CD14-positive monocyte (primary cell): Measurements from ENCODE around the gene CYP19A1. TPM values are rescaled to one million over a fixed set of nuclear protein-coding genes. Genes with fewer than 3 reads are reported as not detected.

ENCODE experiments used
- DNase-seq, 3 donors: peaks; one replicate each; pipeline ENCODE4 v3.0.0-alpha.2; 2011 to 2022
- H2AFZ ChIP-seq: 2 replicates; pipeline ENCODE4 v1.6.0; 2012; ENCODE audit warnings: mild to moderate bottlenecking, low read depth, low read length, inconsistent platforms; ENCODE audit not compliant: insufficient read depth, poor library complexity, severe bottlenecking
- H3K27ac ChIP-seq, 2 donors: 1 replicate in 1 of 2; 2 replicates in 1 of 2; pipeline ENCODE4 v1.5.1; 2012 to 2013; ENCODE audit warnings: low read length in 2 of 2, control low read depth in 1 of 2, inconsistent platforms in 1 of 2, low read depth in 1 of 2, mild to moderate bottlenecking in 1 of 2
- H3K27me3 ChIP-seq, 2 donors: one replicate each; pipeline versions ENCODE4 v1.6.0 to v1.6.1; 2011 to 2013; ENCODE audit warnings: low read length in 2 of 2; ENCODE audit not compliant: control insufficient read depth in 2 of 2, insufficient read depth in 2 of 2
- H3K36me3 ChIP-seq, 2 donors: replicated peaks in 1 of 2; 1 replicate in 1 of 2; 2 replicates in 1 of 2; pipeline versions ENCODE4 v1.5.1 to v1.6.1; 2012 to 2013; ENCODE audit warnings: low read length in 2 of 2, control low read depth in 1 of 2, inconsistent platforms in 1 of 2, mild to moderate bottlenecking in 1 of 2; ENCODE audit not compliant: insufficient read depth in 2 of 2, control insufficient read depth in 1 of 2
- H3K4me1 ChIP-seq, 2 donors: 1 replicate in 1 of 2; 2 replicates in 1 of 2; pipeline versions ENCODE4 v1.5.1 to v1.6.1; 2012 to 2013; ENCODE audit warnings: low read length in 2 of 2, control low read depth in 1 of 2, inconsistent platforms in 1 of 2, mild to moderate bottlenecking in 1 of 2, moderate library complexity in 1 of 2; ENCODE audit not compliant: insufficient read depth in 2 of 2, control insufficient read depth in 1 of 2
- H3K4me2 ChIP-seq: replicated peaks from 2 replicates; pipeline ENCODE3; 2012; ENCODE audit warnings: low read length, moderate library complexity, mild to moderate bottlenecking; ENCODE audit not compliant: poor library complexity, severe bottlenecking; ENCODE audit errors: extremely low read depth
- H3K4me3 ChIP-seq, 3 experiments: fragments of 200-600 bp in 1 of 3; sonication (generic) in 1 of 3; replicated peaks in 1 of 3; 1 replicate in 2 of 3; 2 replicates in 1 of 3; pipeline ENCODE4 v1.5.1; 2011 to 2013; ENCODE audit warnings: low read length in 3 of 3, mild to moderate bottlenecking in 3 of 3, control low read depth in 2 of 3, low read depth in 2 of 3, inconsistent platforms in 1 of 3, moderate library complexity in 1 of 3
- H3K79me2 ChIP-seq: 2 replicates; pipeline ENCODE4 v1.6.0; 2012; ENCODE audit warnings: mild to moderate bottlenecking, control low read depth, inconsistent platforms, low read length, moderate library complexity; ENCODE audit not compliant: insufficient read depth
- H3K9ac ChIP-seq: 2 replicates; pipeline ENCODE4 v1.6.0; 2017; ENCODE audit warnings: low read length, mild to moderate bottlenecking; ENCODE audit not compliant: insufficient read depth, poor library complexity, severe bottlenecking
- H3K9me3 ChIP-seq, 2 donors: replicated peaks in 1 of 2; 1 replicate in 1 of 2; 2 replicates in 1 of 2; pipeline versions ENCODE4 v1.5.1 to v1.6.1; 2012 to 2013; ENCODE audit warnings: low read length in 2 of 2, control low read depth in 1 of 2; ENCODE audit not compliant: control insufficient read depth in 1 of 2, insufficient read depth in 1 of 2
- H4K20me1 ChIP-seq: 2 replicates; pipeline ENCODE4 v1.6.0; 2012; ENCODE audit warnings: mild to moderate bottlenecking, low read length, control low read depth, moderate library complexity; ENCODE audit not compliant: insufficient read depth
- H3K27ac Mint-ChIP-seq, 7 donors: one replicate each; pipeline ENCODE4 v1.8.0; 2020; ENCODE audit warnings: mild to moderate bottlenecking in 7 of 7, mixed read lengths in 7 of 7, moderate library complexity in 6 of 7, inconsistent platforms in 2 of 7
- H3K27me3 Mint-ChIP-seq, 3 donors: one replicate each; pipeline ENCODE4 v1.8.0; 2021 to 2022; ENCODE audit warnings: low read depth in 3 of 3, mild to moderate bottlenecking in 3 of 3, mixed read lengths in 3 of 3, moderate library complexity in 3 of 3, inconsistent platforms in 1 of 3
- H3K36me3 Mint-ChIP-seq, 2 donors: one replicate each; pipeline ENCODE4 v1.8.0; 2020; ENCODE audit warnings: mixed read lengths in 2 of 2, inconsistent platforms in 1 of 2, mild to moderate bottlenecking in 1 of 2
- H3K4me1 Mint-ChIP-seq: one replicate; pipeline ENCODE4 v1.8.0; 2020; ENCODE audit warnings: mild to moderate bottlenecking, mixed read lengths
- H3K4me3 Mint-ChIP-seq, 2 donors: one replicate each; pipeline ENCODE4 v1.8.0; 2020; ENCODE audit warnings: mild to moderate bottlenecking in 2 of 2, mixed read lengths in 2 of 2, moderate library complexity in 1 of 2
- H3K9me3 Mint-ChIP-seq, 7 donors: one replicate each; pipeline ENCODE4 v1.8.0; 2020 to 2022; ENCODE audit warnings: mixed read lengths in 7 of 7, mild to moderate bottlenecking in 6 of 7, moderate library complexity in 6 of 7, inconsistent platforms in 2 of 7
- WGBS: methylation state at CpG from one replicate; pipeline ENCODE4 v1.1.5; 2013; ENCODE audit warnings: missing lambda C conversion rate; ENCODE audit not compliant: insufficient coverage; 5-methylcytosine and 5-hydroxymethylcytosine counted together
- intact Hi-C, 2 donors: fragments of 100-400 bp; cut with micrococcal nuclease; formaldehyde crosslinking; loops; one replicate each; pipeline versions ENCODE4 v1.15.0 to v1.15.1; 2023
- polyA plus RNA-seq, 3 donors: library from polyadenylated mRNA; depleted of rRNA in 1 of 3; unstranded in 2 of 3; stranded (reverse) in 1 of 3; fragments of 300-500 nt in 2 of 3; fragments of >200 nt in 1 of 3; fragmentation: Illumina TruSeq in 2 of 3; gene quantifications; 1 replicate in 2 of 3; 2 replicates in 1 of 3; pipeline ENCODE4 v1.2.3, GENCODE V29; 2012 to 2021
- TF ChIP-seq, protein P1 (sequence below): fragments of 200-600 bp; IDR thresholded peaks from one replicate; pipeline ENCODE4 v1.8.0; 2022; ENCODE audit warnings: antibody characterized with exemption, mild to moderate bottlenecking

Gene CYP19A1
- polyA plus RNA-seq, 3 donors: not detected

DNA sequence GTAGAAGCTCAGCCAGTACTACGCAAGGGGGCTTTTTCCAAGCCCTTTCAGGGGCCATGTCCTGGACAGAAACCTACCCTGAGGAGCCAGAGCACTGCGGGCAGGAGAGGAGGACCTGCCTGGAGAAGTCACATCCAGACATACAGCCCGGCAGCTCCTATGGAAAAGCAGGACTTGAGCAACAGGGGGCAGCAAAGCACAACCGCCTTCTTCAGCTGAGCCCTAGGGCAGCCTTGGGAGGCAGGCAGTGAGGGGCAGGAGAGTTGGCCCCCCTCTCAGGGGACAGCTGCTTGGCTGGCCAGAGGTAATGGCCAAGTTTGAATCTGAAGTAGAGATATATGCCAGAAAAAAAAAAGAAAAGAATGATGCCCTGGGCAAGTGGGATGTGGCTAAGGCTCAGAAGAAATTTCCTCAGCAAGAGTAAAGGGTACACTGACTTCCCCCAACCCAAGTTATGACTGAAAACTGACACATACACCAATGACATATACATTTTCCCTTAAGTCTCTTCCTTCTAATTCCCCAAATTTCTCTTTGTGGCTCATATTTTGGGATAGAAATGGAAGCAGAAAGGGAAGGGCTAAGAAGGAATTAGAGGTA is 56.9 kb downstream of the CYP19A1 start:
- no peaks in the 10 kb centered on the region for H3K79me2 ChIP-seq
- H3K27me3 ChIP-seq: no peaks in the 10 kb centered on the region
- no peaks in the 10 kb centered on the region for H4K20me1 ChIP-seq
- peaks cover 13 to 19% of the 10 kb centered on the region in 2 donors for H3K4me1 ChIP-seq
- TF ChIP-seq, protein P1, sequence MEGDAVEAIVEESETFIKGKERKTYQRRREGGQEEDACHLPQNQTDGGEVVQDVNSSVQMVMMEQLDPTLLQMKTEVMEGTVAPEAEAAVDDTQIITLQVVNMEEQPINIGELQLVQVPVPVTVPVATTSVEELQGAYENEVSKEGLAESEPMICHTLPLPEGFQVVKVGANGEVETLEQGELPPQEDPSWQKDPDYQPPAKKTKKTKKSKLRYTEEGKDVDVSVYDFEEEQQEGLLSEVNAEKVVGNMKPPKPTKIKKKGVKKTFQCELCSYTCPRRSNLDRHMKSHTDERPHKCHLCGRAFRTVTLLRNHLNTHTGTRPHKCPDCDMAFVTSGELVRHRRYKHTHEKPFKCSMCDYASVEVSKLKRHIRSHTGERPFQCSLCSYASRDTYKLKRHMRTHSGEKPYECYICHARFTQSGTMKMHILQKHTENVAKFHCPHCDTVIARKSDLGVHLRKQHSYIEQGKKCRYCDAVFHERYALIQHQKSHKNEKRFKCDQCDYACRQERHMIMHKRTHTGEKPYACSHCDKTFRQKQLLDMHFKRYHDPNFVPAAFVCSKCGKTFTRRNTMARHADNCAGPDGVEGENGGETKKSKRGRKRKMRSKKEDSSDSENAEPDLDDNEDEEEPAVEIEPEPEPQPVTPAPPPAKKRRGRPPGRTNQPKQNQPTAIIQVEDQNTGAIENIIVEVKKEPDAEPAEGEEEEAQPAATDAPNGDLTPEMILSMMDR: peak; percentile 75
- peak overlapping the region; percentile 52 for H2AFZ ChIP-seq
- H3K4me3 ChIP-seq: no peak overlapping the region
- Mint-ChIP-seq H3K4me3 (no peak overlapping the region), H3K4me1 (peaks cover 16% of the 10 kb centered on the region), H3K36me3 (no peaks in the 10 kb centered on the region), H3K9me3 (no peaks in the 10 kb centered on the region), H3K27ac (peak overlapping the region in 1 of 7 donors; percentile 63), H3K27me3 (peaks cover 5 to 6% (median 6%) of the 10 kb centered on the region in 3 donors)
- intact Hi-C loops: loop anchor here (2.0 to 10.0 kb wide), 2 partner anchors 99 to 117 kb away; no protein-coding TSS in a partner anchor
- H3K9ac ChIP-seq: no peak overlapping the region
- no peaks in the 10 kb centered on the region for H3K9me3 ChIP-seq
- H3K36me3 ChIP-seq: no peaks in the 10 kb centered on the region
- H3K4me2 ChIP-seq: no peak overlapping the region
- H3K27ac ChIP-seq: no peak overlapping the region
- DNase-seq: peak; percentile 48 to 58 (median 53)
- WGBS: 48% methylated on average over 4 of the region's 4 CpGs

DNA sequence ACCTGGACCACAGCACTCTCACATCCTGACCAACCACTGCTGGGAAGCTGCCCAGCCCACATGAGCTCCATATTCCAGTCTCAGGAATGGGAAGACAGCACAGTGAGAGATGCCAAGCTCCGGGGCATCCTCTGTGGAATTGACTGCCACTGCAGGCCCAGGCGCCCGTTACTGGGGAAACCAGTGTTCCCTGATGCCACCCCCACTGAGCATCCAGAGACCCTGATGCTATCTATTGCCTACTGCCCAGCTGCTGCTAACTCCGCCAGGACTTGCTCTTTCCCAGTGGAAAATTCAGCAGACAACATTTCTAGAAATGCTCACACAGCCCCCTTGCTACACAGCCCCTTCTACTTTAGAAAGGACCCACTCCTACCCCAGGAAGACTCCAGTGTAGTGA is 57.6 kb downstream of the CYP19A1 start:
- H3K27me3 ChIP-seq: no peaks in the 10 kb centered on the region
- intact Hi-C loops: loop anchor here (2.0 to 10.0 kb wide), 2 partner anchors 100 to 116 kb away; no protein-coding TSS in a partner anchor

More for the DNA sequence above, 57.6 kb downstream of the CYP19A1 start:
- Histone ChIP-seq H3K4me1 (peaks cover 13 to 19% of the 10 kb centered on the region in 2 donors), H3K36me3 (no peaks in the 10 kb centered on the region), H4K20me1 (no peaks in the 10 kb centered on the region), H3K4me2 (no peak overlapping the region), H3K27ac (no peak overlapping the region), H3K79me2 (no peaks in the 10 kb centered on the region), H3K9me3 (no peaks in the 10 kb centered on the region), H3K9ac (no peak overlapping the region), H3K4me3 (no peak overlapping the region), H2AFZ (peak overlapping the region; percentile 52)
- H3K27me3 Mint-ChIP-seq: peaks cover 5 to 6% (median 6%) of the 10 kb centered on the region in 3 donors
- no peaks in the 10 kb centered on the region for H3K9me3 Mint-ChIP-seq
- TF ChIP-seq, protein P1: no peak
- peaks cover 17% of the 10 kb centered on the region for H3K4me1 Mint-ChIP-seq
- no peaks in the 10 kb centered on the region for H3K36me3 Mint-ChIP-seq
- DNase-seq: no peak
- no peak overlapping the region for H3K4me3 Mint-ChIP-seq
- 100% methylated on average over 4 of the region's 4 CpGs for WGBS
- no peak overlapping the region for H3K27ac Mint-ChIP-seq
